ENCODE data around the gene UNKL. TPM values are rescaled to one million over a fixed set of nuclear protein-coding genes. Genes with fewer than 3 reads are reported as not detected.

UNKL gene
- total and polyA plus RNA-seq, 2 of the 8 experiments (the other 6 are each of a cell fraction or from before 2014, with no cell fraction given) = 25.1 to 31.8 TPM

Other genes with a start within 250 kb of the UNKL start
- gene TPSG1, start 189.4 kb downstream of the UNKL start, total RNA-seq (2021; fragmentation: NEBNext Ultra II Directional; extraction: Animal tissue kit (Norgen Biotek cat#: 25700)) = not detected in 2 replicates
- gene TPSG1, start 189.4 kb downstream of the UNKL start, polyA plus RNA-seq (2011; rRNA removed) = not detected in 2 replicates
- gene TPSB2, start 184.5 kb downstream of the UNKL start, total RNA-seq (2021; fragmentation: NEBNext Ultra II Directional; extraction: Animal tissue kit (Norgen Biotek cat#: 25700)) = not detected in 2 replicates
- 0.08 TPM in 1 of 2 replicates, not detected in the other for gene TPSB2, start 184.5 kb downstream of the UNKL start, polyA plus RNA-seq (2011; rRNA removed)
- not detected in 2 replicates for gene TPSAB1, start 174.0 kb downstream of the UNKL start, total RNA-seq (2021; fragmentation: NEBNext Ultra II Directional; extraction: Animal tissue kit (Norgen Biotek cat#: 25700))
- gene TPSAB1, start 174.0 kb downstream of the UNKL start, polyA plus RNA-seq (2011; rRNA removed) = 0.09 TPM in 2 replicates
- not detected in 2 replicates for gene TPSD1, start 158.6 kb downstream of the UNKL start, total RNA-seq (2021; fragmentation: NEBNext Ultra II Directional; extraction: Animal tissue kit (Norgen Biotek cat#: 25700))
- 0.26 and 0.61 TPM in 2 replicates for gene TPSD1, start 158.6 kb downstream of the UNKL start, polyA plus RNA-seq (2011; rRNA removed)
- gene UBE2I, start 105.1 kb downstream of the UNKL start, total RNA-seq (2021; fragmentation: NEBNext Ultra II Directional; extraction: Animal tissue kit (Norgen Biotek cat#: 25700)) = 268 and 272 TPM in 2 replicates
- 148 and 162 TPM in 2 replicates for gene UBE2I, start 105.1 kb downstream of the UNKL start, polyA plus RNA-seq (2011; rRNA removed)
- gene BAIAP3, start 81.1 kb downstream of the UNKL start, total RNA-seq (2021; fragmentation: NEBNext Ultra II Directional; extraction: Animal tissue kit (Norgen Biotek cat#: 25700)) = 6.8 and 7.9 TPM in 2 replicates
- gene BAIAP3, start 81.1 kb downstream of the UNKL start, polyA plus RNA-seq (2011; rRNA removed) = 2.9 and 6.3 TPM in 2 replicates
- 45.9 and 52.3 TPM in 2 replicates for gene TSR3, start 62.8 kb downstream of the UNKL start, total RNA-seq (2021; fragmentation: NEBNext Ultra II Directional; extraction: Animal tissue kit (Norgen Biotek cat#: 25700))
- gene TSR3, start 62.8 kb downstream of the UNKL start, polyA plus RNA-seq (2011; rRNA removed) = 43.1 and 66.0 TPM in 2 replicates
- gene GNPTG, start 62.8 kb downstream of the UNKL start, total RNA-seq (2021; fragmentation: NEBNext Ultra II Directional; extraction: Animal tissue kit (Norgen Biotek cat#: 25700)) = 25.2 and 26.2 TPM in 2 replicates
- 51.2 and 73.3 TPM in 2 replicates for gene GNPTG, start 62.8 kb downstream of the UNKL start, polyA plus RNA-seq (2011; rRNA removed)
- 13.4 and 14.9 TPM in 2 replicates for gene UQCC4, start 6.0 kb upstream of the UNKL start, total RNA-seq (2021; fragmentation: NEBNext Ultra II Directional; extraction: Animal tissue kit (Norgen Biotek cat#: 25700))
- 33.8 and 35.0 TPM in 2 replicates for gene UQCC4, start 6.0 kb upstream of the UNKL start, polyA plus RNA-seq (2011; rRNA removed)
- not detected in 2 replicates for gene PERCC1, start 16.4 kb upstream of the UNKL start, total RNA-seq (2021; fragmentation: NEBNext Ultra II Directional; extraction: Animal tissue kit (Norgen Biotek cat#: 25700))
- gene PERCC1, start 16.4 kb upstream of the UNKL start, polyA plus RNA-seq (2011; rRNA removed) = not detected in 2 replicates
- 0.88 and 1.3 TPM in 2 replicates for gene CCDC154, start 29.9 kb upstream of the UNKL start, total RNA-seq (2021; fragmentation: NEBNext Ultra II Directional; extraction: Animal tissue kit (Norgen Biotek cat#: 25700))
- 0.15 and 0.58 TPM in 2 replicates for gene CCDC154, start 29.9 kb upstream of the UNKL start, polyA plus RNA-seq (2011; rRNA removed)
- gene CLCN7, start 60.3 kb upstream of the UNKL start, total RNA-seq (2021; fragmentation: NEBNext Ultra II Directional; extraction: Animal tissue kit (Norgen Biotek cat#: 25700)) = 76.5 and 81.5 TPM in 2 replicates
- 38.6 and 79.6 TPM in 2 replicates for gene CLCN7, start 60.3 kb upstream of the UNKL start, polyA plus RNA-seq (2011; rRNA removed)
- not detected in 2 replicates for gene PTX4, start 74.2 kb upstream of the UNKL start, total RNA-seq (2021; fragmentation: NEBNext Ultra II Directional; extraction: Animal tissue kit (Norgen Biotek cat#: 25700))
- not detected in 2 replicates for gene PTX4, start 74.2 kb upstream of the UNKL start, polyA plus RNA-seq (2011; rRNA removed)
- 64.8 and 66.4 TPM in 2 replicates for gene TELO2, start 78.7 kb upstream of the UNKL start, total RNA-seq (2021; fragmentation: NEBNext Ultra II Directional; extraction: Animal tissue kit (Norgen Biotek cat#: 25700))
- 39.3 and 72.9 TPM in 2 replicates for gene TELO2, start 78.7 kb upstream of the UNKL start, polyA plus RNA-seq (2011; rRNA removed)
- not detected in 2 replicates for gene TMEM204, start 119.0 kb upstream of the UNKL start, total RNA-seq (2021; fragmentation: NEBNext Ultra II Directional; extraction: Animal tissue kit (Norgen Biotek cat#: 25700))
- gene TMEM204, start 119.0 kb upstream of the UNKL start, polyA plus RNA-seq (2011; rRNA removed) = 0.03 TPM in 1 of 2 replicates, not detected in the other
- gene IFT140, start 197.4 kb upstream of the UNKL start, total RNA-seq (2021; fragmentation: NEBNext Ultra II Directional; extraction: Animal tissue kit (Norgen Biotek cat#: 25700)) = 20.6 and 20.9 TPM in 2 replicates
- gene IFT140, start 197.4 kb upstream of the UNKL start, polyA plus RNA-seq (2011; rRNA removed) = 9.7 and 16.1 TPM in 2 replicates
- 23.2 and 26.2 TPM in 2 replicates for gene CRAMP1, start 197.7 kb upstream of the UNKL start, total RNA-seq (2021; fragmentation: NEBNext Ultra II Directional; extraction: Animal tissue kit (Norgen Biotek cat#: 25700))
- 19.2 and 31.0 TPM in 2 replicates for gene CRAMP1, start 197.7 kb upstream of the UNKL start, polyA plus RNA-seq (2011; rRNA removed)